ENCODE data around the gene ZNF286A.

DNA sequence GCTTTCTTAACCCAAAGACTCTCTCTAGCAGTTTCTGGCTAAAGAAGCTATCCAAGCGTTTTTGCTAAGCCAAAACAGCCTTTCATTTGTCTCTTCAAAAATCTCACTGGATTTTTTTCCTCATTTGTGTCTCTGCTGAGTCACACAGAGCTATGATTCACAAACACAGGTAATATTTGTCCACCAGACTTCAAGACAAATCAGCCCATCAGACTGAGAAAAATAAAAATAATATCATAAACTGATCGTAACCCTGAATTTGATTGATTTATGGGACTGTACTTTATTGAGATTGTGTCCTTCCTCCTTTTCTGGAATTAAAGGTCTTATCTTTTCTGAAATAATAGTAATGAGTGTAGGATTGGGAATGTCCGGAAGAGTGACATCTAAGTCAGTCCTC, 41.3 kb upstream of the ZNF286A start:
- no peak for TF ChIP-seq GATA2 (IDR thresholded peaks at IDR 0.05; ENCODE audit: low read depth, low read length)
- TF ChIP-seq GATA3 (IDR thresholded peaks at IDR 0.05; ENCODE audit: low read depth, low read length), result no peak
